LNCAP (cell line): Measurements from ENCODE around the gene TUBGCP4.

ENCODE experiments used
- CTCF ChIP-seq: fragments of 450-650 bp; IDR thresholded peaks from 2 replicates; pipeline ENCODE4 v1.5.1; 2017; ENCODE audit warnings: mild to moderate bottlenecking

Gene TUBGCP4

GRCh38 chr15:43408789-43409188 is 37.9 kb downstream of the TUBGCP4 start:
- TF ChIP-seq CTCF: no peak

GRCh38 chr15:43410572-43411214 is 39.8 kb downstream of the TUBGCP4 start:
- no peak for TF ChIP-seq CTCF

GRCh38 chr15:43412096-43412495 is 41.2 kb downstream of the TUBGCP4 start:
- TF ChIP-seq CTCF: no peak

- TF ChIP-seq CTCF: no peak
These were observed 43.3 kb downstream of the TUBGCP4 start for GRCh38 chr15:43414196-43414595.

GRCh38 chr15:43420435-43420834 is 49.5 kb downstream of the TUBGCP4 start:
- no peak for TF ChIP-seq CTCF

- no peak for TF ChIP-seq CTCF
These were observed 50.0 kb downstream of the TUBGCP4 start for GRCh38 chr15:43420876-43421275.

GRCh38 chr15:43423793-43424192 is 52.9 kb downstream of the TUBGCP4 start:
- TF ChIP-seq CTCF: no peak

GRCh38 chr15:43429687-43430086 is 58.8 kb downstream of the TUBGCP4 start:
- TF ChIP-seq CTCF: no peak
